Effector memory CD4-positive, alpha-beta T cell (primary cell): Measurements from ENCODE around the gene STARD5.
"Not testable (repeated sequence)": the region's sequence is repeated elsewhere in the genome, so short reads cannot be mapped to it uniquely, and the experiment has no call there.

Experiments
- DNase-seq, 3 donors: peaks; one replicate each; pipeline ENCODE4 v3.0.0-alpha.2; 2020
- H3K27ac ChIP-seq: 2 replicates; pipeline ENCODE4 v1.7.0; 2013; ENCODE audit warnings: mild to moderate bottlenecking, low read length, moderate library complexity; ENCODE audit not compliant: insufficient read depth, poor library complexity, severe bottlenecking
- H3K27me3 ChIP-seq: replicated peaks from 2 replicates; pipeline ENCODE4 v1.7.0; 2013; ENCODE audit warnings: mild to moderate bottlenecking, low read length; ENCODE audit not compliant: insufficient read depth, control insufficient read depth, poor library complexity, severe bottlenecking
- H3K36me3 ChIP-seq: 2 replicates; pipeline ENCODE4 v1.7.0; 2013; ENCODE audit warnings: mild to moderate bottlenecking, low read length, moderate library complexity; ENCODE audit not compliant: control insufficient read depth, insufficient read depth
- H3K4me1 ChIP-seq: 2 replicates; pipeline ENCODE4 v1.7.0; 2013; ENCODE audit warnings: low read length, mild to moderate bottlenecking; ENCODE audit not compliant: control insufficient read depth, insufficient read depth, poor library complexity, severe bottlenecking
- H3K4me3 ChIP-seq: 2 replicates; pipeline ENCODE4 v1.7.0; 2013; ENCODE audit warnings: low read length, low read depth, mild to moderate bottlenecking; ENCODE audit not compliant: insufficient read depth, poor library complexity, severe bottlenecking
- H3K9me3 ChIP-seq: 2 replicates; pipeline ENCODE4 v1.7.0; 2013; ENCODE audit warnings: mild to moderate bottlenecking, low read length, moderate library complexity; ENCODE audit not compliant: control insufficient read depth

Gene STARD5

DNA sequence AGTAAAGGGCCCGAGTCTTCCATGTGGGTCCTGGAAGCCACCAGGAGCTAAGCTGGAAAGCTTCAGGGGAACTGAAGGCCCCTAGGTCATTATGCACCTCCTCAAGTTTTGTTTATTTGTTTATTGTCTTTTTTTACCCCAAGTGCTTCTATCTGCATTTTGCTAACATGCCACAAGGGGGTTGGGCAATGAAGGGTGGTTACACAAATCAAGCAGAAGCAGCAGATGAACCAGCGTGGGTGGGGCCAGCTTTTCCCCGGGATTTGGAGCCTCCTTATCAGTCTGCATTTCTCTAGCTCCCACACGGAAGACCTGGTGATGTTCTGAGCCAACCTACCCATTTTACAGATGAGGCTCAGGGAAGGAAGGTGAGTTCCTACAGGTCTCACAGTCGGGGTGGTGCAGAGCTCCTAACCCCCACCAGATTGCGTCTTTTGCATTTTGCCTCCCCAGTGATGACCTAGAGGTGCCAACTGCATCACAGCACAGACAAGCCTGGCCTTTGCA is 33.3 kb upstream of the STARD5 start:
- H3K4me1 ChIP-seq: no peaks in the 10 kb centered on the region
- H3K4me3 ChIP-seq: no peak overlapping the region
- no peaks in the 10 kb centered on the region for H3K9me3 ChIP-seq
- no peak for DNase-seq
- no peaks in the 10 kb centered on the region for H3K36me3 ChIP-seq
- H3K27me3 ChIP-seq: no peaks in the 10 kb centered on the region
- H3K27ac ChIP-seq: no peak overlapping the region

DNA sequence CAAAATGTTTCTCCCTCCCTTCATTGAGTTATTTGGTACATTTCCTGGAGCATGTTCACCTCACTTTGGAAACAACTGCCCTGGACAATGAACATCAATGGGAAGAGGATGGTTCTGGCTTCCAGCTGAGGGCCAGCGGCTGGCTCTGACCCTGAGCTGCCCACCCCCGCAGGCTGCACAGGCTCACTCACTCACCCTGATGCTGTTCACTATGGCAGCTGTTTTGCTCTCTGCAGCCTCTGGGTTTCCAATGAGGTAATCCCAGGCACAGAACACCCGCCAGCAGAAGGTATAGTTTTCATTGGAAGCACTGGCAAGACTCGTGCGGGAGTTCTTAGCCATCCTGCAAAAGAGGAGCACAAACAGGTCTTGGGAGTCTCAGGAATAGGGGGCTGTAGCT is 32.3 kb upstream of the STARD5 start:
- Histone ChIP-seq H3K4me3 (no peak overlapping the region), H3K4me1 (no peaks in the 10 kb centered on the region)

DNA sequence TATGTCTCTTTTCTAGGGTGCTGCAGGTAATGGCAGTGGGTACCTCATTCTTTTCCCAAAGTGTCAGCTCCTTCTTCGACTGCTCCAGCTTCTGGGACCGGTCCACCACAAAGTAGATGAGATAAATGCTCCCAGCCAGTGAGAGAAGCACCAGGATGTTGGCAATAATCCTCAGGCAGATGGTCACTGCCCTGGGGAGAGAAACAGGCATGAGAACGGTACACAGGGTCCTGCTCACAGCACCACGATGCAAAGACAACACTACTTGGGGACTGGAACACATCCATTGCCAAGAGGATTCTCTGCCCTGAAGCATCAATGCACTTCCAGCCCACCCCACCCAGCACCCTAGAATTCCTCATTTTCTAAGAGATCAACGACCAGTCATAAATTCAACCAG is 27.7 kb upstream of the STARD5 start:
- Histone ChIP-seq H3K27me3 (no peaks in the 10 kb centered on the region), H3K36me3 (no peaks in the 10 kb centered on the region), H3K9me3 (no peaks in the 10 kb centered on the region), H3K27ac (no peak overlapping the region), H3K4me3 (no peak overlapping the region), H3K4me1 (no peaks in the 10 kb centered on the region)
- DNase-seq: no peak

More for the DNA sequence above, 32.3 kb upstream of the STARD5 start:
- DNase-seq: no peak
- Histone ChIP-seq H3K9me3 (no peaks in the 10 kb centered on the region), H3K27me3 (no peaks in the 10 kb centered on the region), H3K36me3 (no peaks in the 10 kb centered on the region), H3K27ac (no peak overlapping the region)

DNA sequence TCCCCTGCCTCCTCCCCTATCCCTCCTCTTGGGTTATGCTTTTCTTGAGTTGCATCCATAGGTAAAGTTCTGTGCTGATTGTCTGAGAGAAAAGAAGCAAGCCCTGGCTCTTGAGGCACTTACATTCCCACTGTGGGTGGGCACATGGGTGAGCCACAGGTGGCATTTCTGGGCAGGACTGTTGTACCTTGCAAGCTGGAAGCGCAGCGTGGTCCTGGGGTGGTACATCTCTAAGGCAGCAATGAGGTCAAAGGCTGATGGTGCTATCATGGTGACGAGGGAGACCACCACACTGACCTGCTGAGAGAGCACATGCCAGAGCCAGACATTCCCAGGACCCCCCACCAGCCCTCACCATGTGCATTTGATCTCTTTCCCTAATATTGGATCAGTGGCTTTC is 25.3 kb upstream of the STARD5 start:
- DNase-seq: no peak

DNA sequence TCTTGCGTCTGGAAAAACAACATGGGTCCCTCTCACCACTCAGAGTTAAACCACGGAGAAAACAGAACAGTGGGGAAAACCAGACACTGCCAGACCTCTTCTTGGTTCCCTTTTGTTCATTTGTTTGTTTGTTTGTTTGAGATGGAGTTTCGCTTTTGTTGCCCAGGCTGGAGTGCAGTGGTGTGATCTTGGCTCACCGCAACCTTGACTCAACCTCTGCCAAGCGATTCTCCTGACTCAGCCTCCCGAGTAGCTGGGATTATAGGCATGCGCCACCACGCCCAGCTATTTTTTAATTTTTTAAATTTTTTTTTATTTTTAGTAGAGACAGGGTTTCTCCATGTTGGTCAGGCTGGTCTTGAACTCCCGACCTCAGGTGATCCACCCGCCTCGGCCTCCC is 24.8 kb upstream of the STARD5 start:
- DNase-seq, H3K9me3 ChIP-seq: not testable (repeated sequence)

More for the DNA sequence above, 25.3 kb upstream of the STARD5 start:
- Histone ChIP-seq H3K9me3 (no peaks in the 10 kb centered on the region), H3K27ac (no peak overlapping the region), H3K4me1 (no peaks in the 10 kb centered on the region), H3K27me3 (no peaks in the 10 kb centered on the region), H3K36me3 (no peaks in the 10 kb centered on the region), H3K4me3 (no peak overlapping the region)

DNA sequence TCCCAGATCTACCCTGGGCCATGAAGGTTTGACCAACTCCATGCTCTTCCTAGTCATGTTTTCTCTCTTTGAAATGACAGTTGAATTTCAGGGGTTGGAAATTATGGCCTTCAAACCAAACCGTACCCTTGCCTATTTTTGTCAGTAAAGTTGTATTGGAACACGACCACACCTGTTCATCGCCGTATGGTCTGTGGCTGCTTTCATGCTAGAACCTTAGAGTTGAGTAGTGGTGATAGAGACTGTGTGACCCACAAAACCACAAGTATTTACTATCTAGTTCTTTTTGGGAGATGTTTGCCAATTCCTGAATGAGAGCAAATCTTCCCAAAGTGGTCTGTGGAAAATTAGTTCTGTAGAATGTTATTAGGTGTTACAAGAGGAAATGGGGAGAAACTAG is 24.0 kb upstream of the STARD5 start:
- no peaks in the 10 kb centered on the region for H3K9me3 ChIP-seq
- no peak overlapping the region for H3K4me3 ChIP-seq
- H3K27ac ChIP-seq: no peak overlapping the region
- no peaks in the 10 kb centered on the region for H3K27me3 ChIP-seq
- no peak for DNase-seq
- H3K36me3 ChIP-seq: no peaks in the 10 kb centered on the region
- no peaks in the 10 kb centered on the region for H3K4me1 ChIP-seq

More for the DNA sequence above, 24.8 kb upstream of the STARD5 start:
- H3K4me3 ChIP-seq, H3K4me1 ChIP-seq, H3K27ac ChIP-seq, H3K27me3 ChIP-seq, H3K36me3 ChIP-seq: not testable (repeated sequence)

DNA sequence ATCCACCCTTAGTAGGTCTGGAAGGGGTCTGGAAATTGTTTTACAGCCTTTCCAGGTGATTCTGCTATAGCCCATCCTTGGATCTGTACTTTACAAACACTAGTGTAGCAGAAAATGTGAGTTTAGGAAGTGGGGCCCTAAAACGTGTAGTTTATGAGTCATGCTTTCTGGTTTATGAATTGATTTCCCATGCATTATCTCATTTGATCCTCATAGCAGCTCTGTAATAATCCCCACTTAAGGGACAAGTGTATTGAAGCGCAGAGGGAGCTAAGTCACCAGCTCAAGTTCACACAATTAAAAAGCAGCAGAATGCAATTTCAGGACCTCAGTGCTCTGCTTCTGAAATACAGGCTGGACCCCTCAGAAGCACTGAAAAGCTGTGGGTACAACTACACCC is 22.7 kb upstream of the STARD5 start:
- DNase-seq: no peak

DNA sequence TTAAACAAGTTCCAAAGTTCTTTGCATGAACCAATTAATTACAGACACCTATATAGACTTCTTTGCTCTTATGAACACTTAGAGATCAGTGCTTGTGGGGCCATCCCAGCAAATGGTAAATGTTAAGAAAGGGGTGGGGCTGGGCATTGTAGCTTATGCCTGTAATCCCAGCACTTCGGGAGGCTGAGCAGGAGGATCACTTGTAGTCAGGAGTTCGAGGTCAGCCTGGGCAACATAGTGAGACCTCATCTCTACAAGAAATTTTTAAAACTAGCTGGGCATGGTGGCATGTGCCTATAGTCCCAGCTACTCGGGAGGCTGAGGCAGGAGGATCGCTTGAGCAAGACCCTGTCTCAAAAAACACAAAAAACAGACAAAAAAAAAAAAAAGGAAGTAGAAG is 19.4 kb upstream of the STARD5 start:
- no peaks in the 10 kb centered on the region for H3K27me3 ChIP-seq
- no peaks in the 10 kb centered on the region for H3K4me1 ChIP-seq
- no peaks in the 10 kb centered on the region for H3K36me3 ChIP-seq
- no peak for DNase-seq
- no peak overlapping the region for H3K27ac ChIP-seq
- no peaks in the 10 kb centered on the region for H3K9me3 ChIP-seq
- H3K4me3 ChIP-seq: no peak overlapping the region

More for the DNA sequence above, 22.7 kb upstream of the STARD5 start:
- Histone ChIP-seq H3K36me3 (no peaks in the 10 kb centered on the region), H3K4me1 (no peaks in the 10 kb centered on the region), H3K27ac (no peak overlapping the region), H3K9me3 (no peaks in the 10 kb centered on the region), H3K27me3 (no peaks in the 10 kb centered on the region), H3K4me3 (no peak overlapping the region)

DNA sequence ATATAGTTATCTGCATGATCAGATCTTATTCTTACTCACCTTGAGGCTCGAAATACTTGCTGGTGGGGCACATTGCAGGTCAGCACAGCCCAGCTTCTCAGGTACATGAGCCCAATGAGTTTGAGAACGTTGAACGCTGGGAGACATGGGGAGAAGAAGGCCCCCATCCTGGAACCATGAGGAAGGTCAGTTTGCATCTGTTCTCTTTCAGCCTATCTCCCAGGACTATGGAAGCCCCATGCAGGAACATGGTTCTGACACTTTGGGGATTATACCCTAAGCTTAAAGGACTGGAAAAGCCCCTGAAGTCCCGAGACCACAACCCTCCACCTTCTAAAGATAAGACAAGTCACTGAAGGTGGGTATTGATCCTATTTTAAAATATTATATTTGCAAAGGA is 17.4 kb upstream of the STARD5 start:
- Histone ChIP-seq H3K27ac (no peak overlapping the region), H3K4me1 (no peaks in the 10 kb centered on the region), H3K4me3 (no peak overlapping the region), H3K36me3 (no peaks in the 10 kb centered on the region), H3K9me3 (no peaks in the 10 kb centered on the region), H3K27me3 (no peaks in the 10 kb centered on the region)
- no peak for DNase-seq

DNA sequence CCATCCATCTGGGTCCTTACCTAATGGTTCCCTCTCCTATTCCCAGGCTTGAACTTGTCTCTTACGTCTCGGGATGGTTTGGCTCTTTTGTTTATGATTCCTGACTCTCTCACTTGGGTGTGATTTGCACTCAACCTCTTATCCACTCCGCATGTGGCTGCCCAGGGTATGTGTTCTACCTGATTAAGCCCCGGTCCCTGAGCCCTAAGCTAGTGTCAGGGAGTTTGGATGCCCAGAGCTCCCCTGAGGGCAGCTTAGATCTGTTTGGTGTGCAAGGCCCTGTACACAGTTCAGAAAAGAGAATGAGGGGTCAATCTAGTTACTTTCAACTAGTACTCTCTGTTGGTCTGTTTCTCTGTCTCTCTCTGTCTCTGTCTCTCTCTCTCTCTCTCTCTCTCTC is 15.9 kb upstream of the STARD5 start:
- Histone ChIP-seq H3K36me3 (no peaks in the 10 kb centered on the region), H3K27ac (no peak overlapping the region), H3K4me3 (no peak overlapping the region), H3K9me3 (no peaks in the 10 kb centered on the region), H3K4me1 (no peaks in the 10 kb centered on the region), H3K27me3 (no peaks in the 10 kb centered on the region)
- no peak for DNase-seq

DNA sequence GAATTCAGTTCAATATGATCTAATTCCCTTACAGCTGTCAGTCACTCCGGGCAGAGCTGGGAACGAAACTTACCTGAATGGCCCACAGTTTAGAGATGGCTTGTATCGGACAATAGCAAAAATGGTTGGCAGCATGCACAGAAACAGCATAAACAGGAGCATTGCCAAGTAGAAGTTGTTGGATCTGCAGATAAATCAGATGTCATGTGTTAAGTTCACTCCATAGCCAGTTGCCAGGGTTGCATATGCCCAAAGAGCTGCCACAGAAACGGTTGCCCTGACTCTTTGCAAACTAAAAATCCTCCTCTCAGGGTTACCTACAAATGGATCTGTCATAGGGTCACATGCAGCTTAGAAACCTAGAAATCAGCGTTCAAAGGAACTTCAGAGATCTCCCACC is 15.4 kb upstream of the STARD5 start:
- H3K27me3 ChIP-seq: no peaks in the 10 kb centered on the region
- no peak for DNase-seq
- no peak overlapping the region for H3K27ac ChIP-seq
- H3K9me3 ChIP-seq: no peaks in the 10 kb centered on the region
- H3K4me1 ChIP-seq: no peaks in the 10 kb centered on the region
- no peak overlapping the region for H3K4me3 ChIP-seq
- H3K36me3 ChIP-seq: no peaks in the 10 kb centered on the region
